Gastrocnemius medialis (tissue), 4 donors: ENCODE results near the gene NFAT5. TPM values are rescaled to one million over a fixed set of nuclear protein-coding genes. Genes with fewer than 3 reads are reported as not detected.

ENCODE experiments used
- ATAC-seq, 2 donors: fragments of 150-250 bp; one replicate each; pipeline ENCODE4 v1.9.1; 2016
- DNase-seq, 2 donors: peaks; one replicate each; pipeline ENCODE4 v3.0.0-alpha.2; 2019
- H3K27ac ChIP-seq, 4 donors: fragments of 200-600 bp; sonication (generic); 1 replicate in 1 of 4; 2 replicates in 3 of 4; pipeline ENCODE4 v1.5.1; 2016 to 2018; ENCODE audit warnings: mild to moderate bottlenecking in 2 of 4, moderate library complexity in 1 of 4
- H3K27me3 ChIP-seq, 3 donors: fragments of 200-600 bp; sonication (generic) in 2 of 3; 1 replicate in 1 of 3; 2 replicates in 2 of 3; pipeline versions ENCODE4 v1.5.1 to v1.6.0; 2016 to 2019; ENCODE audit warnings: mild to moderate bottlenecking in 1 of 3, moderate library complexity in 1 of 3
- H3K36me3 ChIP-seq, 2 donors: fragments of 200-600 bp; sonication (generic) in 1 of 2; one replicate each; pipeline ENCODE4 v1.5.1; 2017 to 2018
- H3K4me1 ChIP-seq, 2 donors: fragments of 200-600 bp; sonication (generic) in 1 of 2; one replicate each; pipeline ENCODE4 v1.5.1; 2016 to 2017; ENCODE audit warnings: mild to moderate bottlenecking in 2 of 2
- H3K4me3 ChIP-seq, 4 donors: fragments of 200-600 bp; sonication (generic) in 3 of 4; 1 replicate in 1 of 4; 2 replicates in 3 of 4; pipeline ENCODE4 v1.5.1; 2016 to 2019; ENCODE audit warnings: mild to moderate bottlenecking in 2 of 4
- H3K9me3 ChIP-seq, 3 donors: fragments of 200-600 bp; sonication (generic) in 2 of 3; 1 replicate in 1 of 3; 2 replicates in 2 of 3; pipeline ENCODE4 v1.5.1; 2016 to 2019
- POLR2A ChIP-seq, 2 donors: fragments of 450-650 bp; IDR thresholded peaks; one replicate each; pipeline ENCODE4 v1.6.1; 2017; ENCODE audit warnings: antibody characterized with exemption in 2 of 2, mild to moderate bottlenecking in 2 of 2, moderate library complexity in 2 of 2
- in situ Hi-C, 4 donors: fragments of 200-750 bp; cut with MboI; loops; one replicate each; pipeline versions ENCODE4 v1.15.0 to v1.8.0; 2017; ENCODE audit warnings: low sequenced_read_pairs in 4 of 4
- intact Hi-C: fragments of 100-400 bp; cut with DNase I; formaldehyde crosslinking; loops from one replicate; pipeline ENCODE4 v1.15.1; 2023; ENCODE audit warnings: low total_unique reads
- total RNA-seq, 4 donors: library from RNA; depleted of rRNA; stranded (reverse); fragments of >200 nt; gene quantifications; one replicate each; pipeline versions ENCODE4 v1.1.0 to v1.2.3, GENCODE V29; 2016
- TF ChIP-seq, protein P1 (sequence below), 5 experiments: fragments of 450-650 bp in 3 of 5; fragments of 200-600 bp in 2 of 5; sonication (generic) in 2 of 5; IDR thresholded peaks in 4 of 5; conservative IDR thresholded peaks in 1 of 5; 1 replicate in 4 of 5; 2 replicates in 1 of 5; pipeline ENCODE4 v1.5.1; 2016 to 2019; ENCODE audit warnings: antibody characterized with exemption in 5 of 5, mild to moderate bottlenecking in 3 of 5, moderate library complexity in 3 of 5

NFAT5 gene
- total RNA-seq, 4 donors from 2014 or later: 14.4 to 34.2 (median 18.4) TPM

DNA sequence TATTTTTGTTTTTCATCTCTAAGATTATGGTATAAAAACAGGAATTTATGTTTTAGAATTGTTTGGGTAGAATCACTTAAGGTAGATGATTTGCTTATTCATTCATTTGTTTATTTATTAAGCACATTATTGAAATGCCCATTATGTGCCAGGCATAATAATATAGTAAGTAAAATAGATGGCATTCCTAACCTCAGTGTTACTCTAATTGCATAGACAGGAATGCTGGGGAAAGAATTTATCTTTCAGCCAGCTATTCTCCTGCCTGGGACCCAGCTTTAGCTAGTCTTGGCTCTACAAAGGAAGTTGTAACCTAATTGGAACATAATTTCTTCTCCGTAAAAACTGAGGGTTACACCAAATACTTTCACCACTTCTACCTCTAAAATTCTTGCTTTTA lies 44.6 kb downstream of the NFAT5 start:
- H3K36me3 ChIP-seq: peaks cover 0 to 3% of the 10 kb centered on the region in 2 donors
- in situ Hi-C loops (no loop called here), intact Hi-C loops (no loop called here)
- ATAC-seq: no peak
- H3K9me3 ChIP-seq: no peaks in the 10 kb centered on the region
- H3K4me1 ChIP-seq: peaks cover 49 to 65% of the 10 kb centered on the region in 2 donors
- no peaks in the 10 kb centered on the region for H3K27me3 ChIP-seq
- H3K27ac ChIP-seq: peak overlapping the region; percentile 82 to 91 (median 85)
- no peak for DNase-seq
- TF ChIP-seq POLR2A (IDR thresholded peaks at IDR 0.05): no peak
- TF ChIP-seq, protein P1, sequence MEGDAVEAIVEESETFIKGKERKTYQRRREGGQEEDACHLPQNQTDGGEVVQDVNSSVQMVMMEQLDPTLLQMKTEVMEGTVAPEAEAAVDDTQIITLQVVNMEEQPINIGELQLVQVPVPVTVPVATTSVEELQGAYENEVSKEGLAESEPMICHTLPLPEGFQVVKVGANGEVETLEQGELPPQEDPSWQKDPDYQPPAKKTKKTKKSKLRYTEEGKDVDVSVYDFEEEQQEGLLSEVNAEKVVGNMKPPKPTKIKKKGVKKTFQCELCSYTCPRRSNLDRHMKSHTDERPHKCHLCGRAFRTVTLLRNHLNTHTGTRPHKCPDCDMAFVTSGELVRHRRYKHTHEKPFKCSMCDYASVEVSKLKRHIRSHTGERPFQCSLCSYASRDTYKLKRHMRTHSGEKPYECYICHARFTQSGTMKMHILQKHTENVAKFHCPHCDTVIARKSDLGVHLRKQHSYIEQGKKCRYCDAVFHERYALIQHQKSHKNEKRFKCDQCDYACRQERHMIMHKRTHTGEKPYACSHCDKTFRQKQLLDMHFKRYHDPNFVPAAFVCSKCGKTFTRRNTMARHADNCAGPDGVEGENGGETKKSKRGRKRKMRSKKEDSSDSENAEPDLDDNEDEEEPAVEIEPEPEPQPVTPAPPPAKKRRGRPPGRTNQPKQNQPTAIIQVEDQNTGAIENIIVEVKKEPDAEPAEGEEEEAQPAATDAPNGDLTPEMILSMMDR (IDR thresholded peaks at IDR 0.05 in 4 of 5, conservative IDR thresholded peaks at IDR 0.05 in 1 of 5): no peak
- H3K4me3 ChIP-seq: no peak overlapping the region

- no peaks in the 10 kb centered on the region for H3K9me3 ChIP-seq
- in situ Hi-C loops: no loop called here
- no peak for ATAC-seq
- H3K36me3 ChIP-seq: peaks cover 0 to 3% of the 10 kb centered on the region in 2 donors
- TF ChIP-seq POLR2A (IDR thresholded peaks at IDR 0.05): no peak
- TF ChIP-seq, protein P1 (IDR thresholded peaks at IDR 0.05 in 4 of 5, conservative IDR thresholded peaks at IDR 0.05 in 1 of 5): no peak
- peaks cover 56 to 68% of the 10 kb centered on the region in 2 donors for H3K4me1 ChIP-seq
- H3K4me3 ChIP-seq: no peak overlapping the region
- DNase-seq: no peak
- no peaks in the 10 kb centered on the region for H3K27me3 ChIP-seq
- intact Hi-C loops: no loop called here
- peak overlapping the region; percentile 82 to 91 (median 85) for H3K27ac ChIP-seq
Observed at GRCh38 chr16:69611103-69611640, 45.4 kb downstream of the NFAT5 start.

- Histone ChIP-seq H3K36me3 (no peaks in the 10 kb centered on the region), H3K27ac (peak overlapping the region; percentile 82 to 91 (median 85)), H3K4me1 (peaks cover 66 to 85% of the 10 kb centered on the region in 2 donors), H3K4me3 (peak overlapping the region in 1 of 4 donors; percentile 7), H3K27me3 (no peaks in the 10 kb centered on the region), H3K9me3 (no peaks in the 10 kb centered on the region)
- intact Hi-C loops (loop anchor here (1.0 kb wide), 1 partner anchor 48 kb away; the partner anchor contains the start of gene NFAT5), in situ Hi-C loops (no loop called here)
- TF ChIP-seq, protein P1 (IDR thresholded peaks at IDR 0.05 in 4 of 5, conservative IDR thresholded peaks at IDR 0.05 in 1 of 5): no peak
- TF ChIP-seq POLR2A (IDR thresholded peaks at IDR 0.05): no peak
- ATAC-seq (peak; percentile 89 to 97), DNase-seq (peak; percentile 42 to 46)
Observed at GRCh38 chr16:69613378-69614154, 47.8 kb downstream of the NFAT5 start.

DNA sequence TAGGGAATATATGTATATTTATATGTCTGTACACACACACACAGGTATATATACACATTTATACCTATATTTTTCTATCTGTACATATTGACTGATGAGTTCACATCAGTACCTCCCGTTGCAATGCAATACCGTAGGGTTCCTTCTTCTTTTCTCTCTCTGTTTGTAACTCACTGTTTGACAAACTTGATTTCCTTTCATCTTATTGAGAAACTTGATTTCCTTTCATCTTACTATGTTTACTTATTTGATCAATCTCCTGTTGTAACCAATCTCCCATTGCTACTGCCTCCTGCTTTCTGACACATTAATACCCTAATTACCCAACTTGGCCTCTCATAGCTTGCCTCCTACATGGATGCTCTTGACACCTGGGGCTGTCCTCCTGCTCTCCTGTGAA lies 49.8 kb downstream of the NFAT5 start:
- in situ Hi-C loops (no loop called here), intact Hi-C loops (loop anchor here (5.0 kb wide), 1 partner anchor 218 kb away; no protein-coding TSS in a partner anchor)
- Histone ChIP-seq H3K27me3 (no peaks in the 10 kb centered on the region), H3K9me3 (no peaks in the 10 kb centered on the region), H3K4me3 (no peak overlapping the region), H3K4me1 (peaks cover 76 to 89% of the 10 kb centered on the region in 2 donors), H3K36me3 (no peaks in the 10 kb centered on the region), H3K27ac (peak overlapping the region; percentile 82 to 91 (median 85))
- no peak for DNase-seq
- TF ChIP-seq, protein P1 (IDR thresholded peaks at IDR 0.05 in 4 of 5, conservative IDR thresholded peaks at IDR 0.05 in 1 of 5): no peak
- no peak for TF ChIP-seq POLR2A (IDR thresholded peaks at IDR 0.05)
- no peak for ATAC-seq
